ENCODE data around the gene ZNF189.

DNA sequence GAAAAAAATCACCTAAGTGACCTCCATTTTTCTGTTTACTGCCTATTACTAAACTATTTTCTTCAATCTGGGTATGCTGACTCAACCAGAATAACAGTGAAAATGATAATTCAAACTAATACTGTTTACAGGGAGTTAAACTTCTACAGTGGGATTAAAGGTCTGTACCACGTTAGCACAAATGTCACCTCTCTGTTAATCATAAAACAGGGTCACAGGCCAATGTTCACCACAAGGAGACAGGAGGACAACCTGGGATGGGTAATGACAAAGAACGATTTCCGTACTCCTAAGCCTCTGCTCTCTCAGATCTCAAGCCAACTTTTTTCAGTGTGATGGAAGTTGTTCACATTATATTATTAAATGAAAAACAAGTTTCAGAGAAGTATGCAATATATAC is 34.6 kb downstream of the ZNF189 start:
- TF ChIP-seq, protein P1, sequence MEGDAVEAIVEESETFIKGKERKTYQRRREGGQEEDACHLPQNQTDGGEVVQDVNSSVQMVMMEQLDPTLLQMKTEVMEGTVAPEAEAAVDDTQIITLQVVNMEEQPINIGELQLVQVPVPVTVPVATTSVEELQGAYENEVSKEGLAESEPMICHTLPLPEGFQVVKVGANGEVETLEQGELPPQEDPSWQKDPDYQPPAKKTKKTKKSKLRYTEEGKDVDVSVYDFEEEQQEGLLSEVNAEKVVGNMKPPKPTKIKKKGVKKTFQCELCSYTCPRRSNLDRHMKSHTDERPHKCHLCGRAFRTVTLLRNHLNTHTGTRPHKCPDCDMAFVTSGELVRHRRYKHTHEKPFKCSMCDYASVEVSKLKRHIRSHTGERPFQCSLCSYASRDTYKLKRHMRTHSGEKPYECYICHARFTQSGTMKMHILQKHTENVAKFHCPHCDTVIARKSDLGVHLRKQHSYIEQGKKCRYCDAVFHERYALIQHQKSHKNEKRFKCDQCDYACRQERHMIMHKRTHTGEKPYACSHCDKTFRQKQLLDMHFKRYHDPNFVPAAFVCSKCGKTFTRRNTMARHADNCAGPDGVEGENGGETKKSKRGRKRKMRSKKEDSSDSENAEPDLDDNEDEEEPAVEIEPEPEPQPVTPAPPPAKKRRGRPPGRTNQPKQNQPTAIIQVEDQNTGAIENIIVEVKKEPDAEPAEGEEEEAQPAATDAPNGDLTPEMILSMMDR (IDR thresholded peaks at IDR 0.05), result no peak
- TF ChIP-seq ZFX (IDR thresholded peaks at IDR 0.05; ENCODE audit: borderline replicate concordance), result no peak

Measured in 22Rv1 (cell line).